ENCODE results near the gene C1RL.
"Not testable (repeated sequence)": the region's sequence is repeated elsewhere in the genome, so short reads cannot be mapped to it uniquely, and the experiment has no call there.

The C1RL gene

DNA sequence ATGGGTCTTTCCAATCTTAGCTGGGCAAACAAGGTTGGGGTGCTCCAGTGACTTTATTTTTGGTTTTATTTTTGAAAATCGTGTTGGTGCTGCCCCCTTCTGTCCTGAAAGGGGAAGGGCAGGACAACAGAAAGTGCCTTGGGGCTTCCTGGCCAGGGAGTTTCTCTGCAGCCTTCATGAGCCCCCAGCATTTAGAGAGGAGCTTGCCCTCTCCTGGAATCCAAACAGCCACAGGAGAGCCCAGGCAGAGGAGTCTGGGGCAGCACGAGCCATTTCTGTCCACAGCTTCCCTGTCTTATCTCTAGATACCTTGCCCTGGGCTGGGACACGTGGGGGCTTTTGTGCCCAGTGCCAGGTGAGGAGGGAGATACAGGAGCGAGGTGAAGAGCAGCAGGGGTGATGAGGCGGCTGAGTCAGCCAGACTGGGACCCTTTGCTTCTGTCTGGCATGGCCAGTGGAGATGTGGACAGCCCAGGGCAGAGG is 4.4 kb upstream of the C1RL start:
- DNase-seq, result no peak

DNA sequence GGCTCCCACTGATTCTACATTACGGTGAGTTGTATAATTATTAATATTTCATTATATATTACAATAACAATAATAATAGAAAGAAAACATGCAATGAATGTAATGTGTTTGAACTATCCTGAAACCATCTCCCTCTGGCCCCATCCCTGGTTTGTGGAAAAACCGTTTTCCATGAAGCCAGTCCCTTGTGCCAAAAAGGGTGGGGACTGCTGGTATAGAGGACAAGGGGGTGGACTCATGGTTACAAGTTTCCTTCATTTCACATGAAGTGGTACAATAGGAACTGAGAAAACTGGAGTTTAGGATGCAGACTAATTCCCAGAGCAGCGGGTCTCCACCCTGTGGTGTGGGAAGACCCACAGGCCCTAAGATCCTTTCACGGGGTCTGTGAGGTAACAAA is 3.0 kb upstream of the C1RL start:
- DNase-seq, result no peak

- DNase-seq, result no peak
These were observed 1.6 kb upstream of the C1RL start for GRCh38 chr12:7110661-7111060.

DNA sequence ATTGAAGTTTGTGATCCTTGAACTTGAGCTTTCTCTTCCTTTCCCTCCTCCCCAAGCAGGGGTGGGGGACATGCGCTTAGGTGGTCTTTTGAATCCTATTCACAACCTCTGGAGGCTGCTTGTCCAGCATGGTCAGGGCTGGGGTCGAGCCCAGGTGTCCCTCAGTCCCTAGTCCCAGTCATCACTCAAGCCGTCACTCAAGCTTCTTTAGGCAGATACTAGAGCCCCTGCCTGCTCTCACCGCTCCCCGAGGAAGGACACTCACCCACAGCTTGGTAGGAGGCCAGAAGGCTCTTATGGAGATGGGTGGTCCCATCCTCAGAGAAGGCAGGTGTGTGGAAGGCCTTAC is 532 bp upstream of the C1RL start:
- DNase-seq, result no peak

- peak; percentile 52 for DNase-seq
These were observed 815 bp downstream of the C1RL start for GRCh38 chr12:7108003-7108795.

DNA sequence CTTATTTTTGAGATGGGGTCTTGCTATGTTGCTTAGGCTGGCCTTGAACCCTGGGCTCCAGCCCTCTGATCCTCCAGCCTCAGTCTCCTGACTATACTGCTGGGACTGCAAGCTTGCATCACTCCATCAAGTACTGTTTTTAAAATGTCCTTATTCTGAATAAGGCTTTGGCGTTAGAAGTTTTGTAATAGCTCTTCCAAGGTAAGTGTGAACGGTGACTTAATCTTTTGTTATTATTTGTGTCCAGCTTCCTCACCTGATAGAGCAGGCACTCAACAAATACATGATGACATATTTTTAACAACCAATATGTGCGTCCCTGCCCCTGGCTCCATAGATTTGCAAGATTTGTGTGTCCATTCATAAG is 1.4 kb downstream of the C1RL start:
- DNase-seq, result no peak

GRCh38 chr12:7107181-7107580 is 1.8 kb downstream of the C1RL start:
- DNase-seq, result not testable (repeated sequence)

DNA sequence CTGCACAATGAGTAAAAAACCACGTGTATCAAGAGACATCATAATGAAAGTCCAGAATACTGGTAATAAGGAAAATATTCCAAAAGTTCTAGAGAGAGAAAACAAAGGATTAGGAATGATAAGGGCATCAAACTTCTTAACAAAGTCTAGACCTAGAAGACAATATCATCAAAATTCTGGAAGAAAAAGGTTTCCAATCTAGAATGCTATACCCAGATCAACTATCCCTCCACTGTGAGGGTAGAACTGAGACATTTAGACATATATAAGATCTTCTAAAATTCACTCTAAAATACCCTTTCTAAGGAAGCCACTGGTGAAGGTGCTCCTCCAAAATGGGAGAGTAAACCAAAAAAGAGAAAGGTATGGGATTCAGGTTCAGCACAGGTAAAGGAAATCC is 2.9 kb downstream of the C1RL start:
- no peak for DNase-seq

GRCh38 chr12:7103837-7104584 is 5.0 kb downstream of the C1RL start:
- no peak for DNase-seq

DNA sequence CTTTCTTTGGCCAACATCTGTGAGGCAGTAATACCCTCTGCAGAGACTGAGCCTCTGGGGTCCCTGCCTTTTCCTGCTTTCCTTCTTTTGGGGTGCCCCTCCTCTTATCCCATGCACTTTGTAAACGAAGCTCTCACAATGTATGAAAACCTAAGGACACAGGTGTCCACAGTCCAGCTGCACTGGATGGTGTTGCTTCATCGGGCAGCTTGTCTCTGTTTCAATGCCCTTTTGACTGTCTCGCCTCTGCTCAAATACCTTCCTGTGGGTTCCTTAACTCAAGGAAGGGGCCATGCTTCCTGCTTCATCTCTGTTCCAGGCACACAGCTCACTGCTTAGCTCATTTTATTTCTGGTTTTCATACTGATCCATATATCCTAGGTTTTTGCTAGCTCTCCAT is 6.4 kb downstream of the C1RL start:
- DNase-seq, result no peak

DNA sequence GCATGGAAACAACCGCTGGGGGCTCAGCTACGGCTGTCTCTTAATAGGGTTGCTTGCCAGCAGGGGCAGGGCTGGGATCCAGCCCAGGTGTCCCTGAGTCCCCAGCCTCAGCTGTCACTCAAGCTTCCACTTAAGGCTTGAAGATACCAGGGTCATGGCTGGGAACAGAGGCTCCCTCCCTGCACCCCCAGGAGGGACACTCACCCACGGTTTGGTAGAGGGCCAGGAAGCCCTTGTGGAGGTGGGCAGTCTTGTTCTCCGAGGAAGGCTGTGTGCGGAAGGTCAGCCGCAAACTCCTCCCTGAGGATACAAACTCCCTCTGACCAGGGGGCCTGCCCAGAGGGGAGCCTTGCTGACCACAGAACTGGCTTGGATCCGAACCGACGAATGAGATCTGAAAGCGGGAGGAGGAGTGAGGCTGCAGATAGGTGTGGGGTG is 7.3 kb downstream of the C1RL start:
- DNase-seq, result no peak

GRCh38 chr12:7101047-7101693 is 7.8 kb downstream of the C1RL start:
- no peak for DNase-seq

- DNase-seq, result no peak
These were observed 8.8 kb downstream of the C1RL start for GRCh38 chr12:7100239-7100638.

GRCh38 chr12:7099290-7099996 is 9.6 kb downstream of the C1RL start:
- no peak for DNase-seq

DNA sequence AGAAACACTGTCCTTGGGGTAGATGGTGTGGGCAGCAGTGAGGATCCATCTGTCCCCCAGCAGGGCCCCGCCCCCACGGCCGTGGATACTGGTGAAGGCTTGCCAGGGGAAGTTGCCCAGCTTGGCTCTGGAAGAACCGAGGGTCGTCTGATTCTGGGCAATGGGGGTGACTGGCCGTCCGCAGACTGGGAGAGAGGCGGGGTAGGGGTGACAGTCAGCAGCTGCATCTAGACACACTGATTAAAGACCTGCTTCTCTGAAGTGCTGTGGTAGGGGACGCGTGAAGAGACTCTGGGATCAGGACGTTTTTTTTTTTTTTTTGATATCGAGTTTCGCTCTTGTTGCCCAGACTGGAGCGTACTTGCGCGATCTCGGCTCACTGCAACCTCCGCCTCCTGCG is 12.0 kb downstream of the C1RL start:
- no peak for DNase-seq

GRCh38 chr12:7096006-7096932 is 12.7 kb downstream of the C1RL start:
- DNase-seq, result no peak

DNA sequence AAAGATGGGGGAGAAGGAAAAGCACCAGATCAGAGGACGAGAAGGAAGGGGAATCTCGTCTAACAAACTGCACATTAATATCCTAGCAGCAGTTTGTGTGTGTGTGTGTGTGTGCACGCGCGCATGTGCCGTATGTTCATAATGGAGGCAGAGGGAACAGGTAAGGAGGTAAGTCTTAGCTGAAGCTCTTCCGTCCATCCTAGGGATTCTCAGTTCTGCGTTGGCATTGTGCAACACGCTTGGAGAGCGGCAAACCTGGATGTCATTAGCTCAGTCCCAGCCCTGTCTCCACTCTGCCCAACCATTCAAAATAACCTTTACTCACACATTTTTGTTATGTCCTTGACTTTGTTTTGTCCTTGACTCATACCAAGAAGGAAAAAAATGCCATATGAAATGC is 15.1 kb downstream of the C1RL start:
- DNase-seq, result no peak

- no peak for DNase-seq
These were observed 15.5 kb downstream of the C1RL start for GRCh38 chr12:7093486-7093885.

GRCh38 chr12:7092986-7093460 is 16.0 kb downstream of the C1RL start:
- no peak for DNase-seq

GRCh38 chr12:7092229-7092985 is 16.6 kb downstream of the C1RL start, which contains the start of gene C1R:
TSS of gene C1R (minus strand) at chr12:7092445. CDS start at chr12:7092388, 57 bp downstream.
- peak; percentile 56 for DNase-seq

DNA sequence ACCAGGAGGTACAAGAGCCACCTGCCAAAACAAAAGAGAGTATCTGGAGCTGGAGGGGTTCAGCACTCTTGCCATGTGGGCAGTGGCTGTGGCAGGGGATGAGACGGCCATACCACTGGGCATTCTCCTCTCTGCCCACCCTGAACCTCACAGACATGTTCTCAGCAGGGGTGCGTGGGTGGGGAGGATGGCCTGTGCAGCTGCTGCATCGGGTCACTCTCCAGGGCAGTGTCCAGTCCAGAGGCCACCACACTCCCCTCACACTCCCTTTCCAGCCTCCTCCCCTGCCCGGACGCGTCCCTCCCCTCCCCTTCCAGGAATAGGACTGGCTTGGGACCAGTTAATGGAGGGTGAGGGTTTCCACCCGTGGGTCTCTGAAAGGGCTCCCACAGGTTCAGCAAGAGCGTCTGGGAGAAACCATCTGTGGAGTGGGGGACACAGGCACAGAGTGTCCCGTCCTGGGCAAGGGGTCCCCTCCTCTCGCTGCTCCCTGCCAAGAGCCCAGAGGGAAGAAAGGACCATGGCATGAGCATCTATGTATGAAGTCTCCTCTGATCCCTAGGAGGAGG is 17.3 kb downstream of the C1RL start:
- no peak for DNase-seq

All from activated CD4-positive, alpha-beta T cell treated with anti-CD3 and anti-CD28 coated beads for 1 hour (primary cell).